HFF-Myc (cell line): ENCODE measurements around the gene TTC22.

Source experiments
- DNase-seq: peaks from one replicate; pipeline ENCODE4 v3.0.0-alpha.2; 2011; ENCODE audit warnings: low read depth; ENCODE audit errors: extremely low read depth
- H3K4me3 ChIP-seq: replicated peaks from 2 replicates; pipeline ENCODE4 v1.5.1; 2011; ENCODE audit warnings: low read depth, mild to moderate bottlenecking, control low read depth, low read length
- CTCF ChIP-seq: IDR thresholded peaks from 2 replicates; pipeline ENCODE4 v1.5.1; 2012; ENCODE audit warnings: mild to moderate bottlenecking, low read depth, low read length, control low read depth; ENCODE audit errors: missing control alignments

The TTC22 gene

GRCh38 chr1:54751426-54751825 lies 49.7 kb downstream of the TTC22 start:
- H3K4me3 ChIP-seq: no peak overlapping the region
- no peak for DNase-seq
- no peak for TF ChIP-seq CTCF

- TF ChIP-seq CTCF: no peak
- DNase-seq: no peak
- H3K4me3 ChIP-seq: no peak overlapping the region
Measured at GRCh38 chr1:54750596-54750995, 50.5 kb downstream of the TTC22 start.

GRCh38 chr1:54748094-54748835 lies 52.9 kb downstream of the TTC22 start:
- TF ChIP-seq CTCF: no peak
- DNase-seq: no peak
- no peak overlapping the region for H3K4me3 ChIP-seq

GRCh38 chr1:54745864-54746263 lies 55.3 kb downstream of the TTC22 start:
- no peak for TF ChIP-seq CTCF
- no peak for DNase-seq
- no peak overlapping the region for H3K4me3 ChIP-seq

- DNase-seq: no peak
- H3K4me3 ChIP-seq: no peak overlapping the region
- no peak for TF ChIP-seq CTCF
Measured at GRCh38 chr1:54745274-54745673, 55.8 kb downstream of the TTC22 start.

GRCh38 chr1:54744696-54745095 lies 56.4 kb downstream of the TTC22 start:
- TF ChIP-seq CTCF: no peak
- DNase-seq: no peak
- H3K4me3 ChIP-seq: no peak overlapping the region

- no peak overlapping the region for H3K4me3 ChIP-seq
- DNase-seq: no peak
- TF ChIP-seq CTCF: no peak
Measured at GRCh38 chr1:54743416-54744226, 57.5 kb downstream of the TTC22 start.
